GM19438 (cell line): ENCODE data around the gene PDCD10.
A peak's percentile ranks its signal among the peaks of the same experiment; 100 is the strongest.

ENCODE experiments used
- ATAC-seq: cut with Tn5 transposase; IDR thresholded peaks from one replicate; pipeline ENCODE4 v1.9.1; 2021; ENCODE audit warnings: low read depth; ENCODE audit not compliant: unreplicated experiment

Gene PDCD10

DNA sequence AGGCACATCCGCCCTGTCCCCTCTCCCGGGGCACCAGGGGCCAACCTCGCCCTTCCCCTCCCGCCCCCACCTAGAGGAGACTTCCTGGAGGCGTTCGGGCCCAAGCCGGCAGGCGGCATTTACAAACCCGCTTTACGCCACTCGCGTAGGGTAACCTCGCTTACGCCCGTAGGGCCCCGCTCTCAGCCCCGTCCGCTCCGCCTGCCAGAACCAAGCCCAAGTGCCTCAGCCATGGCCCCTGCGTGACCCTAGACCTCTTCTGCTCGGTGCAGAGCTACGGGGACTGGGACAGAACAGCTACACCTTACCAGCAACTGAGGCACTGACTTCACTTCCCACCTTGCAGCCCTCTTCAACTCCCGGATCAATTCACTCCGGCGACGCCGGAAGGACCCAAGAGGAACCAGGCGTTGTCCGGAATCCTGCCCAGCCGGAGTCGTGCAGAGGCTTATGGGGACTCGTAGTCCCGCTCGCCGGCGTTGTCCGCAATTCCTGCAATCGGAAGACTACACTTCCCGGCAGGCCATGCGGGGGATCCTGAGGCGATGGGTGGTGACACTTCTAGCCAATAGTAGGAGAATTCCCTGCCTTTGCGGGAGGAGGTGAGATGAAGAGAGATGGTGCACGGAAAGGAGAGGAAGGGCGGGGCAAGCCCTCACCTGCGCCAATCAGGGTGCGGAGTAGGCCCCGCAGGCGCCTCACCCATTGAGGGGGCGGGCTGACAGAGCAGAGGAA is at the start of gene PDCD10:
PDCD10 (minus strand) TSS at position 395 of the 735 bp plus-strand sequence. CDS start 14,735 bp downstream, outside the sequence.
- peak; percentile 84 for ATAC-seq

DNA sequence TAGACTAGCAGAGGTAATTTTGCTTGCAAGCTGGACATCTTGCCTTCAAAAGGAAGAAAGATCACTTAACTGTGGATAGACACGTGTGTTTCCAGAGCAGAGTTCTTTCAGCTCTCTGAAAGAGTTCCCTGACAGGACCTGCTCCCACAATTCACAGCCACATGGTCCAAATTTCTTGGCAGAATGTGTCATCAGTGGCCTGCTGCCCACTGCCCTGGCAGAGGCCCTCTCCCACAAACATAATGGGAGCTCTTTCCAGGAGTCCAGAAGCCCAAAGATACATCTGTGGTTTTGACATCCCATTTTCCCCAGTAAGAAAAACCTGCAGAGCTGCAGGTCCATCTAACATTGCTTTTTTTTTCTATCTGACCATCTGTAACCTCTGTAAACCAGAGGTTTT is 49.1 kb upstream of the PDCD10 start:
- ATAC-seq = no peak

DNA sequence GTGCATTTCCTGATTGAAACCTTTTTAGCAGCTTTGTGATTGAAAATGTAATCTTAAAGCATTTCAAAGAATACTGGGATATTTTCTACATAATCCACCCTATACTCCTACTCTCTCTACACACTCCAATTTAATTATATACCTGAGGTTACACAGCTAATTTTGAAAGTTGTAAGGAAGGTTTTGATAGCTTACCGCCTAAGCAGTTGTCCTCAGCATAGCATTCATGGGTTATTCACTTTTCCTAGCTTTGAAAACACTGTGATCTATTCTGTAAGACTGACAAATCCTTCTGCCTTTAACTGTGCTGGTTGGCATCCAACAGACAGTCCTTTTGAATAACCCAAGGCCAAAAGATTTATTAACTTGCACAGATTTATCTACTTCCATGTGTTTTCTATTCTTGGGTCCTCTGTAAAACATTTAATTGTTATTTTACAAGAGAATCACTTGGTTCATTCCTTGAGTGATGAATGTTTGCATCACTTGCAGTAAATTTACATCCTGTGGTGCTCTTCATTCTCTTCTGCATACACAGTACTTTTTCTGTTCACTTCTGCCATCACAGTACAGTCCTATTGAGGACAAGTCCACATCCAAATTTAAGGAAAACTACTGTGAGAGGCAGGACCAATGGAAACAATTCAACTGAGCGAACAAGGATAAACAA is 45.7 kb upstream of the PDCD10 start:
- ATAC-seq = no peak

DNA sequence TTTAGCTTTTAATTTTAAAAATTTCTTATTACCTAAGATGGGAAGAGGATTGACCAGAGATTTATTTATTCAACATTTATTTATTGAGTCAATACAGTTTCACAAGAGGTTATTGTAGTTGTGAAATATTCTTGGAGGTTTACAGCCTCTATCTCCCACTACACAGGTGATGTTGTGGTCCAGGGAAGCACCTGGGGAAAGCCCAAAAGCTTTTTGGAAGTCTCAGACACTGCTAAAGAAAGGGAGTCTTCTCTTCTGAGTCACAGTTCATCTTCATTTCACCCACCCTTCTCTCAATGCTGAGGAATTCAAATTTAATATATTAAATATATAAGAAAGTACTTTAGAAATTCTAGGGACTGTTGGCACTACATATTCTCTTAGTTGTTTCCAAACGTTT is 42.7 kb upstream of the PDCD10 start:
- no peak for ATAC-seq

DNA sequence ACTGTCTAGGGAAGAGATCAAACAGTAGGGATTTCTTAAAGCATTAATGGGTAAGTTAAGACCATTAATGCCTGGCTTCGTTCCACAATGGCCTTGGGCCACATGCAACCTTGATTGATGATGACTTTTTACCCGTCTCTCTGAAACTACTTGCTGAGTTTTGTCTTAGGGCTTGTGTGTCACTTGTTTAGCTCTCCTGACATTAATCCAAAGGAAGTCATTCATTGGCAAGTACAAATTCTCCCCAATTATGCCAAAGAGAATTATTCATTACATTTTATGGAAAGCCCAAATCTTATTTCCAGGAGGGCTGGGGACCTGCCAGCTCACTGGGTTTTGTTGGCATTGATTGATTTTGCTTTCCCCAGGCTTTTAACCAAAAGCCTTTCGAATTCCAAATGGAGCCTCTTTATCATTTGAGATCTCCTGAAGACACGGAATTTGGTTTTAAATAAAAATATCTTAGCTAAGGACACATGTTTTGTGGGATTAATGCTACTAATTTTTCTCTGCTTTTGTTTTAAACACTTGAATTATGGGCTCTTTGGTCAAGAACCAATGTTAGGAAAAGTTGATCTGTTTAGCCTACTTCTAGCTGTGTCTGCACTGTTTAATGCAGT is 41.5 kb upstream of the PDCD10 start:
- no peak for ATAC-seq

DNA sequence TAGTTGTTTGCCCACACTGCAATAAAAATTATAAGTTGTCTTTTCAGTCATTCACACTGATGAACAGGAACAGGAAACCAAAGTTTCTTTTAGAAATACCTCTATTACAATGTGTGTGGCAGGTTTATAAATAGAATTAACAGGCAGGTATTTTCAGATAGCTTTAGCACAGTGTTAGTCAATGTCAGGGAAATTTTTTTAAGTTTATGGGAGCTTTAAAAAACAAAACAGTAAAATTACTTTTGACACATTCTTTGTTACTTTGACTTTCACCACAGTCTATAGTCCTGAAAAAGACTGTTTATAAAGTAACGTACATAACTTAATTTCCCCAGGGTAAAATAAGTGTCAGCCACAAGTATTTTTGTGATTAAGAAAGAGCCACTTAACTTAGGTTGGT is 38.9 kb upstream of the PDCD10 start:
- ATAC-seq = no peak

DNA sequence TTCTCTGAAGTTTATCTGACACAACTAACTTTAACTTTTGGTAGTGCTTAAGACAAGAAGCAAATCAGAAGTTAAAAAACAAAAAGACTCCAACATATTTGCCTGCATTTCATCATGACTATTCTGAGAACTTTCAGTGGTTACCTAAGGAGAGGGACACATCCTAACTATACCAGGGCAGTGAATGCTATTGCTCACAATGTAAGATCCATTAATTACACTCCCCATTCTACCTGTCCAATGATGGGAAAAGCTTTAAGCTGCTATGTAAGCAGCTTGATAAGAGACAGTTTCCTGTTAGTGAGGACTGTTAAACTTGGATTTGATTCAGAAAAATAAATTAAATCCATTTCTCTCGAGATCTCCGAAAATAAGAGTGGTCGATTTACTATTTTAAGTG is 38.3 kb upstream of the PDCD10 start:
- no peak for ATAC-seq

DNA sequence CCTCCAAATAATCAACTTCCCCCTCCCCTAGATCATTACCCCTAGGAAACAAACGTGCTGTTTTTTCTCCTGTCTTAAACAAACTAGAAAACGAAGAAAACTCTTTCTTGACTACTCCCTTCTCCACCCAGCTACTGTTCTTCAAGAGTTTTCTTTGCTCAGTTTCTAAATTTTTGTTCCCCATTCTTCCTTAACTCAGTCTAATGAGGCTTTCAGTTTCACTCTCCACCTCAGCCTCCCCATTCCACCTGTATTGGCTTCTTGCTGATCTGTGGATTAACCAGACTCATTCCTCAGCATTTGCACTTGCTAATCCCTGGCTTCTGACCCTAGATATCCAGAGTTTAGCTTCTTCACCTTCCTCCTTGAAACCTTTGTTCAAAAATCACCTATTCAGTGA is 27.6 kb upstream of the PDCD10 start:
- ATAC-seq = no peak

DNA sequence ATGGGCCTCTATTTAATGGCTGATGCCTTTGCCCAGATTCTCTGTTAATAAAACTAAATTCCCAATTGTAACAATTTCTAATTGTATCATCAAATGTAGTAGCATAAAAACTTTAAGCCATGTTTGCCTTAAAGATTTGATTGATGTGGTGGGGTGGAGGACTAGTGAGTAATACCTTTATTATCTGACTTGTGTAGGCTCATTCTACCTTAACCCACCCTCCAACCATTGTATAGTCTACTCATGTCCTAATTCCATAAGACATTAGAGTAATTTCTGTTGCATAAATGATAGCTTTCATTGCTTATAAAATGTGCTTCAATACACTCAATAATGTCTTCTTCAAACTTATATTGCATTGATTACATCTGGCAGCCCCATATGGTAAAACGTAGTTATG is 26.6 kb upstream of the PDCD10 start:
- ATAC-seq = no peak

DNA sequence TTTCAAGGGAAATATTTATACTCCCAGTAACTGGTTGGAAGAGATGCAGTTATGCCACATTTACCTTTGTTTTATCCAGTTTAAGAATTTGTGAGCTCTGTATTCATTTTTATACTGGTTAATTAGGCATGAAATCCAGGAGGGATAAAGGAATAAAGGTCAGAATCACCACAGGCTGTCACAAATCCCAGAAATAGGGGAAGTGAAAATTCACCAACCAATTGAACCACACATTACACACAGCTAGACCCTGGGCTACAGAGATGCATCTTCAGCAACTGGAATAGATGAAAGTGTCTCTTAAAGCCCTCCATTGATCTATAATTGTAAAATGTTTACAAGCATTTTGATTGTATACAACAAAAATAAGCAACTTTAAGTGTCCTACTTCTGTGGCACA is 19.4 kb upstream of the PDCD10 start:
- ATAC-seq = no peak

DNA sequence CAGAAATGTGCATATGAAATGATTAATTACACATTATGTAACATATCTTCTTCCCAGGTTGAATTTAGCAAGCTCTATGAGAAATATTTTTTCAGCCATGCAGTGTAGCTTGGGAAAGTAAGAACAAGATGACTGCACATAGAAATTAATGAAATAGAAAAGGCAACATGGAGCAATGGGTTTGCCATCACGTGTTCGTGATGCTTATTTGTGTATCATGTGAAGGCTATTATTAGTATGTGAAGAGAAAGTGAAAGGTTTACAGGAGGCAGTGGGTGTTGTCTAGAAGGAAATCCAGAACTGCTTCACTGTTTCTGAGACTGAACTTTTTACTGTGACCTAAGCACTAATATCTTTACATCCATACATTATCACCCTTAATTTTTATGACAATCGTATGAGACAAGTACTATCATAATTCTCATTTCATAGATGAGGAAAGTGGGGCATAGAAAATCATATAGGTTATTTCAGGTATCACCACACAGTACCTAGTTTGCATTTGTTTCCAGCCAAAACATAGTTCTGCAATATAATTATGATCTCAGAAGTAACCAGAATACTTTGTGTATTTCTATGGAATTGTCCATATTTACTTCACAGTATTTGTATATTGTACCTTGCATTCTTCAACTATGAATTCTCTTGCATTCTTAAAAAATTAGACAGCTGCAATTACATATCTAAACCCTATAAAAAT is 15.7 kb upstream of the PDCD10 start:
- ATAC-seq = peak; percentile 95

DNA sequence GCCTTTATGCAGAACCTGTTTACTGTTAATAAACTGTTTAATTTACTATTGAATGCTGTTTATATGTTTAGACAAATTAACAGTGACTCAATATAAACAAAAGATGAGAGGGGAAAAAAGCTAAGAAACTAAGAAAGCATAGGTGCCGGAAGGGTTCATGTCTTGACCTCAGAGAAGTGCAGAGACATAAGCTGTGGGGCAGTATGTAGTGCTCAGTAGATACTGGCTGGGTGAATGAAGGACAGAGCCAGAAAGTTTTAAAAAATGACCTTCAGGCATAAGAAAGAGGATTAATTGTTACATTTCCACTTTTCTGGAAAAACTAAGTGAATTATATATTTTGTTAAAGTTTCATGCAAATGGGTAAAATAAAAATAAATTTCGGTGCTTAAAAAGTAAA is 15.0 kb upstream of the PDCD10 start:
- no peak for ATAC-seq

DNA sequence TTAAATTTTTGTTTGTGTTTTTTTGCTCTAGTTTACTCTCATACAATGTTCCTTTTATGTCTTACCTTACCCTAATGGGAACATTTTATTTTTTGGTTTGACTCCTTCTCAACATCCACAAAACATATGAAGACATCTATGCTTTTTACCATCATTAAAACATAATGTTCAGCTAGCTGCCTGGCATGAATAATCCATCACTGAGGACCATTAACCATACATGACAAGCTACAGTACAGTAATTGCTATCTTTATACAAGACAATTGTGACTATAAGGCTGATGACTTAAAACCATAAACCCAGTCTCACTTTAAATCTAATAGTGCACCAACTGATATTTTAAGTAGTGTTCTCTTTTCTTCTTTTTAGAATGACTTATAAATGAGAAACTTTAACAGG is 14.5 kb upstream of the PDCD10 start:
- no peak for ATAC-seq

DNA sequence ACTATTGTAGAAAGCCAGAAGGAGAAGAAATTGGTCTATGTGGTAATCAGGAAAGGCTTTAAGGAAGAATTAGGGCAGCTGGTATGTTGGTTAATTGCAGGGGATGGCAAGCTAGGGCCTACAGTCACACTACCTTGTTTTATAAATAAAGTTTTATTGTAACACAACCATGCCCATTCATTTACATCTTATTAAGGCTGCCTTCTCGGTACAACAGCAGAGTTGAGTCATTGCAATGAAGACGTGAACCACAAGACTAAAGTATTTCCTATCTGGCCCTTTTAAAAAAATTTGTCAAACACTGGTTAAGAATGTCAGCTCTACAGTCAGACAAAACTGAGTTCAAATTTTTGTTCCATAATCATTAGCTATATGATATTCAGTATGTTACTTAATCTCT is 9.1 kb upstream of the PDCD10 start:
- no peak for ATAC-seq

DNA sequence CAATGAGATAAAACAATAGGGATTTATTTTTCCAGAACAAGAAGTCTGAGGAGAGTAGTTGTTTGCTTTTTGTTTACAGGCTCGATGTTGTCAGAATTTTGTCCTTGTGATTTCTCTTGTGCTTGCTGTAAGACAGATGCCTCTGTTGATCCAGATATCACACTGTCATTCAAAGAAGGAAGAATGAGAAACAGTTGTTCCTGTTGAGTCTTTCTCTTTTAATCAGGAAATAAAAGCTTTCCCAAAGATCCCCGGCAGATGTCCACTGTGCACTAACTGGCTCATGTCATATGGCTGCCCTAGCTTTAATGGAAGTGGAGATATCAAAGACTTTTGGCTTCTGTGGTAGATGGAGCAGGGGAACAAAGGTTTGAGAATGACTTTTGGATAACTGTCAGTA is 7.6 kb upstream of the PDCD10 start:
- no peak for ATAC-seq

DNA sequence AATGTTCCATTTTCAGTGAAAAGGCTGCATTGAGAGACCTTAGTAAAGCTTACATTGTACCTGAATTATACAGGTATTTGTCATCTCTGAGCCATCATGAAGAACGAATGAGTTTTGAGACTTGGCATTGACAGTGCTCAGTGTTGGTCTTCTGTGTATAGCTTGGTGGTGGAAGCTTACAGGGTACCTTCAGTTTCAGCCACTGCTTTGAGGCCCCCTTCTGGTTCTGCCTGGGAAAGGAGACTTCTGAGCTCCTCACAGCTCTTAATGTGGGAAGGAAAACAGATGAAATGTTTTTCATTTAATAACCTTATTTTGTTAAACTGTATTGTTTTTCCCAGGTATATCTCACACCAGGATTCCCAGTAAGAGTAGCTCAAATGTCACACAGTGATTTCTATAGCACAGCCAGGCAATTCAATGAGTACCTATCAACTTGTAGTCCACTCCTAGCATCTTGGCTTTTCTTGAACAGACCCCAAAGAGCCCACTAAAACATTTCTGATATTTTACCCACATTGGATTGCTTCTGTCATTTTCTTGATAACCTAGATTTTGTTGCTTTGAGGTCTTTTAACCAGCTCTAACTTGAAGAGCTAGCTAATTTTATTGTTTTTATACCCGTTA is 6.4 kb upstream of the PDCD10 start:
- peak; percentile 95 for ATAC-seq

DNA sequence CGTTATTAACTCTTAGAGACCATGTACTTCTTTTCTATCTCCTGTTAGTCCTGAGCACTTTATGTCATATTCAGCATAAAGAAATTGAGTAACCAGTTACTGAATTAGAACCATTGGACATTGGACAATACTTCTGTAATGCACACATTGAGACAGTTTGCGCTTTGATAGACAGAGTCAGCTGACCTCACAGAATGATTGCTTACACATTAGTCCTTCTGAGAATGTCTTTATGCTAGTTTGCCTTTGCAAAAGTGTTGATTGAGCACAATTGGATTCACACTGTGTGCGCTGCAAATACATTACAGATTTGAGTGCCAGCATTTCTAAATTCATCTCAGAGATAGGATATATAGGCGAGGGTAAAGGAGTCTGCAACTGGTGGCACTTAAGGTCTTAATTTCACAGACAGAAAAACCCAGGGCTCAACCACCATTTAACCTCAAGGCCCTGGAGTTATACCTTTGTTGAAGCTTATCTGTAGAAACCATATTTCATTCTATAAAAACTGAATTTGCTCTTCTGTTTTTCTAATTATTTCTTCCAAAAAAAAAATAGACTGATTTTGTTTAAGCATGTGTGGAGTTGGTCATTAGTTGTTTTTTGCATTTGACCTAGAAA is 4.6 kb upstream of the PDCD10 start:
- no peak for ATAC-seq

DNA sequence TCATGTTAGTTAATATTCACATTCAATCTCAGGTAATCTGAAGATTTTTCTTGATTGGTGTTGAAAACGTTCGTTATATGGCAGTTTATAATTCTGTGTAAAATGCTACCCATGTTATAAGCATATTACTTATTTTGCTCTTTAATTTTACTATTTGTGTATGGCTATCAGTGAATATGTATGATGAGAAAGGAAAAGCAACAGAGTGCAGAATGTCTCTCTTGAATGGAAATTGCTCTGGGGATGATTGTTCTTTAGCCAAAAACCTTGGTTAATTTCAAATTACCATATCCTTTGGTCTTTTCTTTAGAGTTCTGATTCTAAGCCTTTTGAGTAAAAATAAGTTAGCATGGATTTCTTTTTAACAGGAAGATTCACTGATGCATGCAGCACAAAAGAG is 3.3 kb upstream of the PDCD10 start:
- ATAC-seq = no peak

DNA sequence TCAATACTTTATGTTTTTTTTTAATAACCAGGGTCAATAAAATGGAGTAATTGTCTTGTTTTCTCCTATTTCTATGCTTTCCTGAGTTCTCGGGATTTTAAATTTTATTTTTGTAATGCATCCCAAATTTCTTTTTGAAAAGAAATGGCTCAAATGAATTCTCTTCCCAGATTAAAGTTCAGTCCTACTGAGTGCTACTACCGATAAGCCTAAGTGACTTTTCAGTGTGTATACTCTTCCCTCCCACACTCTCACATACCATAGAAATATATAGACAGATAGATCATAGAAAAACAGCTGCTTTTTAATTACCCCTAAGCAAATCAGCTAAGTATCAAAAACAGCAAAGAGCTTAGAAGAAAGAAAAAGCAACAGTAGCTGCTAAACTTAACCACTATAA is 2.3 kb upstream of the PDCD10 start:
- ATAC-seq = no peak

DNA sequence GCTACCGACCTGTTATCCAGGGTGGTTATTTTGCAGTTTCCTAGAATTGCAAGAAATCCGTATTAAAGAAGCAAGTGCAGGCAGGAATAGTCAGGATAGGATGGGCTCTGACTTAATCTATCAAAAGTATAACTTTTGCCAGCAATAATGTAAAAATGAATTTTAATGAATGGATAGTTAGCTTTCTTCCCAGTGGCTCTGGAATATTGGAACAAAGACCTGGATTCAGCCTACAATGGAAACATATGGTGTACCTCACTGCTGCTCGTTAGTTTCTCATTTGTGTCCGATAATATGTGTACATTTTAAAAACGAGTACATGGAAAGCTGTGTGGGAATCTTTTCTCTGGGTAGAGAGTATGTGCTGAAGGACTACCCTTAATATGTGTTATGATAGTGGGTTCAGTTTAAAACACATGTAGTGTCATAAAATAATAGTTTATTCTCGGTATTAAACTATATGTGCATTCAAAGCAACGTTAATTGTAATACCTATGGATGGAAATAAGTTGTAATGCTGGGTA is 1.6 kb upstream of the PDCD10 start:
- no peak for ATAC-seq
